Activated CD4-positive, alpha-beta T cell treated with anti-CD3 and anti-CD28 coated beads, Interleukin-2, amount 50 U/mL, for 16 hours (primary cell): Measurements from ENCODE around the gene RAB3C.

Experiments used
- DNase-seq: peaks from one replicate; pipeline ENCODE4 v3.0.0-alpha.2; 2020

Gene RAB3C

DNA sequence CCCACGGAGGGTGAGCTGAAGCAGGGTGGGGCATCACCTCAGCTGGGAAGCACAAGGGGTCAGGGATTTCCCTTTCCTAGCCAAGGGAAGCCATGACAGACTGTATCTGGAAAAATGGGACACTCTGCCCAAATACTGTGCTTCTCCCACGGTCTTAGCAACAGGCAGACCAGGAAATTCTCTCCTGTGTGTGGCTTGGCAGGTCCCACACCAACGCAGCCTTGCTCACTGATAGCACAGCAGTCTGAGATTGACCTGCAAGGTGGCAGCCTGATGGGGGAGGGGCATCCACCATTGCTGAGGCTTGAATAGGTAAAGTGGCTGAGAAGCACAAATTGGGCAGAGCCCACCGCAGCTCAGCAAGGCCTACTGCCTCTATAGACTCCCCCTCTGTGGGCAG is 23.2 kb downstream of the RAB3C start:
- DNase-seq: no peak

DNA sequence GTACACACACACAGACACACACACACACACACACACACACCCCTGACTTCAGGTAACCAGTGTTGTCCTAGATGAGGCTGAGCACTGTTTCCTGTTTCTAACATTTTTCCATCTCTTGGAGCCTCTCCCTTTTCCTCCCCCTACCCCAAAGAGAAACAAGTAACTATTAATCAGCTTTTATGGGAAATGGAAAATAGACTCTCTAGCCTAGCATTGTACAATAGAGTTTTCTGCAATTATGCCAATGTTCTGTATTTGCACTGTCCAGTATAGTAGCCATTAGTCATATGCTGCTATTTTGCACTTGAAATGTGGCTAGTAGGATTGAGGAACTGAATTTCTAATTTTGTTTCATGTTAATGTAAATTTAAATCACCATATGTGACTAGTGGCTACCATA is 33.1 kb downstream of the RAB3C start:
- no peak for DNase-seq

- no peak for DNase-seq
Observed at GRCh38 chr5:58617241-58617640, 34.4 kb downstream of the RAB3C start.

DNA sequence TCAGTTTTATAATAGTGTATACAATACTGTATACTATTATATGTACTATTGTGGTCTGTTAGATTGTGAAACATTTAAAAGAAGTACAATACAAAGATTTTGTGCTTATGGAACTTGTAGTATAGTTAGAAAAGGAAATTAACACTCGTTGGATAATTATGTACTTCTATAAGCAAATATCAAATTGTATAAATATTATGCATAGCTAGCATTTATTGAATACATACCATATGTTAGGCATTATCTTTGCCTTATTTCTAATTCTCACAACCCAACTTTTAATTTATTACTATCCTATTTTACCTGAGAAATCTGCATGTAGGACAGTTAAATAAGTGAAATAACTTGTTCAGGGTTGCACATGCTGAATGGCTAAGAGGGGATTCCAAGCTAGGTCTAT is 37.5 kb downstream of the RAB3C start:
- DNase-seq: no peak

- no peak for DNase-seq
Observed at GRCh38 chr5:58622936-58623871, 40.3 kb downstream of the RAB3C start.

GRCh38 chr5:58628626-58629025 is 45.8 kb downstream of the RAB3C start:
- DNase-seq: no peak

GRCh38 chr5:58629271-58630159 is 46.6 kb downstream of the RAB3C start:
- DNase-seq: no peak

DNA sequence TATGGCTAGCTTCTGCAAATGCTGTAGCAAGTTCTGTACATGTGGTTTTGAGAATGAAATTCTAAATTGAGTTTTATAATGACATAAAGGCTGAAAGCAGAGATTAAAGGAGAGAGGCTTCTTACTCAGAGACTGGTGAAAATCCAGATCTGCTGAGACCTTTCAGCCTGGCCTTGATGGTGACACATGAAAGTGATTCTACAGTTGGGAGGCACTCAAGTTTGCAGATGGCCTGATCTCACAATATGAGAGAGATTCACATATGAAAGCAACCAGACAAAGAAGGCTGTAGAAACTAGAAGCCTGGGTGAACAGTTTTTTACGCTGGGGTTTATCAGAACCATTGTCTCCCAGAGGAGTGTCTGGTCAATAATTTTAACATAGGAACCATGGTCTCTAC is 49.0 kb downstream of the RAB3C start:
- DNase-seq: no peak

GRCh38 chr5:58635416-58635815 is 52.5 kb downstream of the RAB3C start:
- no peak for DNase-seq

DNA sequence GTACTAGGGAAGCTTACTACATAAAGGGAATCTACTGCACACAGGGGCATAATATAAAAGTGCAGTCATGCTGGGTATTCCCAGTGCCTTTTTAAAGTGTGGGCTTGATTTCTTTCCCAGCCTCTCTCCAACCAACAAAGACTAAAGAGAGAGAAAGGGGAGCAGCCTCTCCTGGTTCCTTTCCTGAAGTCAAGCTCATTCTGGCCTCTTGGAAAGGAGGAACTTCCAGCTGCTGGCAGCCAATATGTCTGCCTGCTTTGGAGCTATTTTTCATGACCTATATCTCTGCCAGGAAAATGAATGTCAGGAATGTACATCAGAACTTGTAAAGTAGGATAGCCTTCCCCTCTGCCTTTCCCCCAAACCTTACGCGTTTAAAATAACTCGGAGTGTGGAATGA is 57.1 kb downstream of the RAB3C start:
- no peak for DNase-seq

- no peak for DNase-seq
Observed at GRCh38 chr5:58641533-58641932, 58.7 kb downstream of the RAB3C start.

DNA sequence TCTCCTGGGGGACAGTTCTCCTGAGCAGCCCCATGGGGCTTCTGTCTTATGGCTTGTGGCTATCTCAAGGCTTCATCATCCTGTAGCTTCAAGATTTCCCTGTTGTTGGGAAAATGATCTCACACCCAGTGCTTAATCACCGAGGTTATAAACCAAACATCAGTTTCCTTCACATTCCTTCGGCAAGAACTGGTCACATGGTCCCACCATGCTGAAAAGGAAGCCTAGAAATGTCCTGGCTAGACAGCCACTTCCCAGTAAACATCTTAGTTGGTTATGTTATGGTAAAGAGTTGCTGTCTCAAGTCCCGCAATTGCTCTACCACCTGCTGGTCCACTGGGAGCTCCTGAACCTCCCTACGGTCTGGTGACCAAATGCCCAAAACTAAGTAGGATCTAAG is 66.0 kb downstream of the RAB3C start:
- no peak for DNase-seq

GRCh38 chr5:58649716-58650115 is 66.8 kb downstream of the RAB3C start:
- DNase-seq: no peak

- no peak for DNase-seq
Observed at GRCh38 chr5:58653521-58653920, 70.6 kb downstream of the RAB3C start.

DNA sequence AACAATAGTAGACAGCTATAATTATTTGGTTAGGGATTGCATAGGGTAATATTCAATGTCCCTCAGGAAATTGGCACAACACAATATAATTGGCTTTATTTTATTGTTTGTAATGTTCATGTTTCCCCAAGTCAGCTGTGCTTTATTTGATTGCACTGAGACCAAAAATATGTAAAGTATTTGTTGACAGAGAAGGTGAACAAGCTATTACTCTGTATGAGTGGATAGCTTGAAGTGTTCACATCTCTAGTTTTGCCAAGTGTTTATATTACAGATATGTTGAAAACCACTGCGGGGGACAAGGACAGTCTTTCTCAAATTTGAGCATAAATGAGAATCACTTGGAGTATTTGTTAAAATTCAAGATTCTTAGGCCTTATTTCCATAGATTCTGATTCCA is 83.3 kb downstream of the RAB3C start:
- DNase-seq: no peak

- no peak for DNase-seq
Observed at GRCh38 chr5:58666598-58667581, 84.0 kb downstream of the RAB3C start.

GRCh38 chr5:58670582-58670981 is 87.7 kb downstream of the RAB3C start:
- no peak for DNase-seq

DNA sequence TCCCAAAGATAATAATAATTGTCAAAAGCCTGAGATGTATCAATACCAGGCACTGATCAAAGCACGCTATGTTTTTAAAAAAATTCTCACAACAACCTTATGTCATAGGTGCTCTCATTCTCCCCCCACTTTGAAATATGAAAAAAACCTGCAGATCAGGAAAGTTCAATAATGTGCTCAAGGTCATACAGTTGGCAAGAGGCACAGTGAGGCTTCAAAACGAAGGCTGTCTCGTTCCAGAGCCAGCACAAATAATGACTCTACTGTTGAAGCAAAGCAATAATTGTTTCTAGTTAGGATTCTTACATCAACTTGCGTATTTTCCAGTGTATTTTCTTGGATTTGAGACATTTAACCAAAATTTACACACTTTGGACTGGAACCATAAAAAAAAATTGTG is 88.3 kb downstream of the RAB3C start:
- DNase-seq: no peak

GRCh38 chr5:58672521-58672920 is 89.6 kb downstream of the RAB3C start:
- DNase-seq: no peak

DNA sequence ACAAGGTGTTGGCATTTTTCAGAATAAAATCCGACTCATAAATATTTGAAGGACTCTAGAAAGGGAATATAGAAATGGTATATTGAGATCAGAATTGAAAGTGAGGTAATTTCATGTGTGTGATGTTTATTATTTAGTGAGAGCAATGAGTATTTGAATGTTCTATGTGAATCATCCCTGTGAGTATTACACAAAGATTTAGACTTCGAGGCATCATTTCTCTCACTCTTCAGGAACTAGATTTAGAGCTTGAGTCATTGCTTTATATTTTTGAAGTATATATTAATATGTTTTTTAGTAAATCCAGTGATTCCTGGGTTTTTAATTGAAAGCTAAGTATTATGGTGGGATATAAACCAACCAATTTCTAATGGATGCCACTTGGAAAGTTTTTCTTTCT is 91.2 kb downstream of the RAB3C start:
- no peak for DNase-seq

DNA sequence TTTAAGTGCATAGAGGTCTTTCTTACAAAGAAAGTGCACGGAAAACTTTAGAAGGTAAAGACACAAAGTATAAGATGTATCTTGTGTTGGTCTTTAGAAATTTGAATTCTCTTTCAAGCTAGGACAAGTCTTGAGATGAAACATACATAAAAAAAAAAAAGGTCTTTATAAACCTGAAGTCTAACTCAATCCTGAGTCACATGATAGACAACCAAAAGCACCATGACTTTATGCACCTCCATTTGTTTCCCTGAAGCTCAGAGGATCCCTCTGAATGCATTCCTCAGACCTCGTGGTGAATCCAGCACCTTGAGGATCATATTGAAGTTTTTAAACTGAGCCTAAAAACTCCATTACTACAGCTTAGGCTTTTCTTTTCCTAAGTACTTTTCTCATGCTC is 91.8 kb downstream of the RAB3C start:
- no peak for DNase-seq

DNA sequence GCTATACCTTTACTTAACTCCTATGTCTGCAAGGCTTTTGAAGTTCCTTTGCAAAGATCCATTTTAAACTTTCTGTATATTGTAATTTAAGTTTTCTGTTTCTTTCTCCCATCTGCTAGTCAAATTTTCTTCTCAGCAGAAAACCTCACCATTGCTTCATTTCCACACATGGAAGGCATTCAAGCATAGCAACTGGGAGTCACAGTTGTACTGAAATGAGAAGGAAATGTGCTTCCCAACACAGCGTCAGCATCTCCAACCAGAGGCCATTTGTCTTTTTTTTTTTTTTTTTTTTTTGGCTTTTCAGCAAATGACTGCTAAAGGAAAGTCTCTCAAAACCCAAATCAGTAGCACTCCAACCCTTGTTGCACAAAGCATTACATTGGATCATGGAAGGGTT is 92.5 kb downstream of the RAB3C start:
- DNase-seq: no peak

DNA sequence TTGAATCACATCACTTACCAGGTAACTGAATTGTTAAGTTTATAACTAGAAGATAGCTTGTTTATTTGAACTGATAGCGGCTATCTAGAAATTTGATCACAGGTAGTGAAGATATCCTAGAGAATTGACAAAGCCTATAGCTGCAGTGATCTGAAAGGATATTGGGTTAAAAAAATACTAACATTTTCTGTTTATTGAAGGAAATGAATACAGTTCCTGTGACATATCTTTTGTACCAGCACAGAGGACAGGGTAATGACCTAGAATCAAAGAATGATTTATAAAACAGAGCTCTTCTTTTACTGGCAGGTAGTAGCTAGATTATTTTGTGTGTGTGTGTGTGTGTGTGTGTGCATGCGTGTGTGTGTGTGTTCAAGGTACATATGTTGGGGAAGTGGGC is 94.8 kb downstream of the RAB3C start:
- no peak for DNase-seq
